GF-D8 (cell line): ENCODE data around the gene ANO1.
"Not testable (repeated sequence)": the region's sequence is repeated elsewhere in the genome, so short reads cannot be mapped to it uniquely, and the experiment has no call there.

Experiments used
- DNase-seq: peaks from one replicate; lab custom pipeline; 2025; lab: John Stamatoyannopoulos, UW

The ANO1 gene

GRCh38 chr11:70078095-70078780 is at the start of gene ANO1:
Gene ANO1, plus strand, starts transcription at chr11:70078317. Its CDS starts 290 bp downstream, at chr11:70078607.
- DNase-seq, result no peak

GRCh38 chr11:70029115-70029860 is 48.8 kb upstream of the ANO1 start:
- DNase-seq, result no peak

- DNase-seq, result no peak
Observed at GRCh38 chr11:70029861-70030380, 48.2 kb upstream of the ANO1 start.

GRCh38 chr11:70030412-70030811 is 47.7 kb upstream of the ANO1 start:
- DNase-seq, result no peak

GRCh38 chr11:70031631-70032469 is 46.3 kb upstream of the ANO1 start:
- DNase-seq, result no peak

- DNase-seq, result no peak
Observed at GRCh38 chr11:70032470-70032795, 45.7 kb upstream of the ANO1 start.

GRCh38 chr11:70032943-70033710 is 45.0 kb upstream of the ANO1 start:
- no peak for DNase-seq

GRCh38 chr11:70033711-70034070 is 44.4 kb upstream of the ANO1 start:
- DNase-seq, result no peak

GRCh38 chr11:70034740-70035365 is 43.3 kb upstream of the ANO1 start:
- DNase-seq, result no peak

GRCh38 chr11:70035665-70036064 is 42.5 kb upstream of the ANO1 start:
- not testable (repeated sequence) for DNase-seq

- no peak for DNase-seq
Observed at GRCh38 chr11:70036971-70037882, 40.9 kb upstream of the ANO1 start.

- peak; percentile 19 for DNase-seq
Observed at GRCh38 chr11:70038034-70038834, 39.9 kb upstream of the ANO1 start.

- DNase-seq, result no peak
Observed at GRCh38 chr11:70040452-70040851, 37.7 kb upstream of the ANO1 start.

GRCh38 chr11:70040869-70041501 is 37.1 kb upstream of the ANO1 start:
- DNase-seq, result no peak

GRCh38 chr11:70043482-70043881 is 34.6 kb upstream of the ANO1 start:
- DNase-seq, result no peak

- no peak for DNase-seq
Observed at GRCh38 chr11:70046089-70046488, 32.0 kb upstream of the ANO1 start.

GRCh38 chr11:70048279-70049024 is 29.7 kb upstream of the ANO1 start:
- no peak for DNase-seq

- DNase-seq, result no peak
Observed at GRCh38 chr11:70049045-70049444, 29.1 kb upstream of the ANO1 start.
